ENCODE measurements around the gene FGF22. TPM values are rescaled to one million over a fixed set of nuclear protein-coding genes. Genes with fewer than 3 reads are reported as not detected.

The FGF22 gene
- total and polyA plus RNA-seq, 9 donors = 0.23 to 4.4 (median 2.3) TPM; not detected in 1

DNA sequence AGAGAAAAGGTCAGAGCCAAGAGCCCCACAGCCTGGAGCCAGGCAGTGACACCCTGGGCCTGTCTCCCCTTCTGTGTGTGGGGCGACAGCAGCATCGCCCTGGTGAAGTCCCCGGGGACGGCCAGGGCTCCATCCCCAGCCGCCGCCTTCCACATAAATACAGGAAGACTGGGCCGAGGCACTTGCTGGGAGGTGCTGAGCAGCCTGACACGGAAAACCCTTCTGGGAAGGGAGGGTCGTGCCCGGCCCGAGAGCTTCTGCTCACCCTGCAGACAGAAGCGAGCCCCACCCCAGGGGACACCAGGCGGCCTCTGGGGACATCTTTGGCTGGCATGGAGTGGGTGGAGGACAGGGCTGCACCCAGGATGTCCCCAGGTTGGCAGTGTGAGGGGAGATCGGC lies 5.1 kb downstream of the FGF22 start:
- H3K4me1 ChIP-seq (ENCODE audit: insufficient read depth) = peaks cover 4% of the 10 kb centered on the region
- no peaks in the 10 kb centered on the region for H3K9me3 ChIP-seq
- WGBS, 3 donors = 80 to 84% (median 83%) methylated on average over 14 of the region's 14 CpGs
- no peak overlapping the region for H3K27ac ChIP-seq
- H3K4me3 ChIP-seq = no peak overlapping the region
- no peak for TF ChIP-seq POLR2A (IDR thresholded peaks at IDR 0.05)
- TF ChIP-seq EP300 (IDR thresholded peaks at IDR 0.05) = no peak
- no peak for TF ChIP-seq CTCF (IDR thresholded peaks at IDR 0.05)
- H3K36me3 ChIP-seq = no peaks in the 10 kb centered on the region
- no peaks in the 10 kb centered on the region for H3K27me3 ChIP-seq
- no peak for DNase-seq
- intact Hi-C loops (cut with DNase I) = no loop called here

DNA sequence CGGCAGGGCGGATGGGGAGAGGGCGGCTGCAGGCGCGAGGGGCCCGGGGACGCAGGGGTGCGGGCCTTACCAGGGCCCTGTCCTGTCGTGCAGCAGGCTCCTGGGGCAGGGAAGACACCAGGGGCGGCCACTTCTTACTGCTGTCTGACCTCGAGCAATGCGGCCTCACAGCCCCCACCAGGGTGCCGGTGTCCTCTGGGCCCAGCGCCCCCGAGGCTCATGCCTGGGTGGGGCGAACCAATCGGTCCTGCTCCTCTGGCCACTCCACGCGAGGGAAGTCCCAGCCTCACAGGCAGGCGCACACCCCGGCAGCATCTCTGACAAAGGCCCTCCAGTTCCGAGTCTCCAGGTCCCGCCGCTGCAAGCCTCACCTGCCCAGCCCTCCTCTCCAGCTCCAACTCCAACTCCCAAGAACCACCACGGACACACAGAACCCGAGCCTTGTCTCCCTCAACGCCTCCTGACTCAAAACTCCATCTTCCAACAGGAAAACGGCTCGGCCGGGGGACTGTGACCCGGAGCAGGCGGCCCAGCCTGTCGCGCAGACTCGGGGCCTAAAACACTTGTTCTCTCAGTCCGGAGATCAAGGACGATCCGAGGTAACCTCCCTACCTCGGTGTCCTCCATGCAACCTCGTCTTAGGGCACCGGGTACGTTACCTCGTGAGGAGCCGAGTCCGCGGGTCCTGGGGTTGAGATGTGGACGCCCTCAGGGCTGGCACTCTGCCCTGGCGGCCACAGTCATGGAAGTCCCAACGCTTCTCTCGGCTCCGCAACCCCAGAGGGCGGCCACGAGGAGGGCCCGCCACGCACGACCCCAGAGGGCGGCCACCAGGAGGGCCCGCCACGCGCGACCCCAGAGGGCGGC lies 6.5 kb downstream of the FGF22 start:
- intact Hi-C loops (cut with DNase I) = no loop called here
- no peaks in the 10 kb centered on the region for H3K27me3 ChIP-seq
- TF ChIP-seq POLR2A (IDR thresholded peaks at IDR 0.05) (no peak), CTCF (IDR thresholded peaks at IDR 0.05) (no peak), EP300 (IDR thresholded peaks at IDR 0.05) (no peak)
- H3K9me3 ChIP-seq = no peaks in the 10 kb centered on the region
- no peak overlapping the region for H3K4me3 ChIP-seq
- H3K4me1 ChIP-seq (ENCODE audit: insufficient read depth) = peaks cover 2% of the 10 kb centered on the region
- no peaks in the 10 kb centered on the region for H3K36me3 ChIP-seq
- no peak overlapping the region for H3K27ac ChIP-seq
- peak in 2 of 5 donors; percentile 16 to 37 for DNase-seq
- 87 to 92% (median 91%) methylated on average over 62 of the region's 62 CpGs for WGBS, 3 donors

- TF ChIP-seq CTCF (IDR thresholded peaks at IDR 0.05) = no peak
- no peak for TF ChIP-seq EP300 (IDR thresholded peaks at IDR 0.05)
- TF ChIP-seq POLR2A (IDR thresholded peaks at IDR 0.05) = no peak
- Histone ChIP-seq H3K4me3 (no peak overlapping the region), H3K9me3 (no peaks in the 10 kb centered on the region), H3K27ac (no peak overlapping the region), H3K36me3 (no peaks in the 10 kb centered on the region), H3K27me3 (no peaks in the 10 kb centered on the region), H3K4me1 (ENCODE audit: insufficient read depth) (peaks cover 2% of the 10 kb centered on the region)
- WGBS, 3 donors = 91 to 94% (median 92%) methylated on average over 48 of the region's 48 CpGs
- intact Hi-C loops (cut with DNase I) = no loop called here
- peak in 2 of 5 donors; percentile 21 to 23 for DNase-seq
These were observed 7.3 kb downstream of the FGF22 start for GRCh38 chr19:646779-647565.

GRCh38 chr19:647566-648284 lies 8.0 kb downstream of the FGF22 start:
- no peaks in the 10 kb centered on the region for H3K27me3 ChIP-seq
- no peak overlapping the region for H3K4me3 ChIP-seq
- intact Hi-C loops (cut with DNase I) = no loop called here
- peak in 1 of 5 donors; percentile 18 for DNase-seq
- H3K27ac ChIP-seq = no peak overlapping the region
- H3K36me3 ChIP-seq = no peaks in the 10 kb centered on the region
- H3K4me1 ChIP-seq (ENCODE audit: insufficient read depth) = peaks cover 2% of the 10 kb centered on the region
- H3K9me3 ChIP-seq = no peaks in the 10 kb centered on the region
- no peak for TF ChIP-seq CTCF (IDR thresholded peaks at IDR 0.05)
- no peak for TF ChIP-seq POLR2A (IDR thresholded peaks at IDR 0.05)
- TF ChIP-seq EP300 (IDR thresholded peaks at IDR 0.05) = no peak
- 87 to 88% (median 88%) methylated on average over 52 of the region's 52 CpGs for WGBS, 3 donors

Measured in ovary (tissue), 9 donors.